DMS114 treated with DMSO at 0.1 percent for 48 hours (cell line): Measurements from ENCODE around the gene TOM1.
A peak's percentile ranks its signal among the peaks of the same experiment; 100 is the strongest.

Source experiments
- DNase-seq: peaks from one replicate; lab custom pipeline; 2025; ENCODE audit not compliant: unreplicated experiment; lab: John Stamatoyannopoulos, UW

The TOM1 gene

GRCh38 chr22:35367331-35367886 lies 67.7 kb downstream of the TOM1 start:
- DNase-seq: no peak

- no peak for DNase-seq
Observed at GRCh38 chr22:35368386-35368785, 68.7 kb downstream of the TOM1 start.

GRCh38 chr22:35369996-35370395 lies 70.3 kb downstream of the TOM1 start:
- DNase-seq: no peak

GRCh38 chr22:35373781-35374180 lies 74.1 kb downstream of the TOM1 start:
- DNase-seq: no peak

GRCh38 chr22:35375031-35375430 lies 75.3 kb downstream of the TOM1 start:
- DNase-seq: no peak

GRCh38 chr22:35375526-35375925 lies 75.8 kb downstream of the TOM1 start:
- no peak for DNase-seq

GRCh38 chr22:35376728-35377472 lies 77.2 kb downstream of the TOM1 start:
- DNase-seq: no peak

- DNase-seq: no peak
Observed at GRCh38 chr22:35377735-35378134, 78.0 kb downstream of the TOM1 start.

GRCh38 chr22:35378621-35379020 lies 78.9 kb downstream of the TOM1 start:
- no peak for DNase-seq

GRCh38 chr22:35379146-35379993 lies 79.7 kb downstream of the TOM1 start:
- DNase-seq: no peak

- DNase-seq: no peak
Observed at GRCh38 chr22:35380013-35380412, 80.3 kb downstream of the TOM1 start.

GRCh38 chr22:35380537-35381423 lies 81.1 kb downstream of the TOM1 start, which contains the start of gene HMOX1:
TSS of gene HMOX1 (plus strand) at chr22:35381096. CDS start at chr22:35381174, 78 bp downstream.
- DNase-seq: peak; percentile 62

GRCh38 chr22:35381424-35382009 lies 81.8 kb downstream of the TOM1 start:
- no peak for DNase-seq

GRCh38 chr22:35383679-35384071 lies 84.0 kb downstream of the TOM1 start:
- no peak for DNase-seq

GRCh38 chr22:35384527-35384926 lies 84.8 kb downstream of the TOM1 start:
- DNase-seq: no peak

- no peak for DNase-seq
Observed at GRCh38 chr22:35384975-35385588, 85.4 kb downstream of the TOM1 start.

GRCh38 chr22:35386670-35387288 lies 87.1 kb downstream of the TOM1 start:
- no peak for DNase-seq

- DNase-seq: no peak
Observed at GRCh38 chr22:35390933-35391332, 91.2 kb downstream of the TOM1 start.

GRCh38 chr22:35392357-35392756 lies 92.7 kb downstream of the TOM1 start:
- DNase-seq: no peak
